ENCODE measurements around the gene PPP1CA.

PPP1CA gene

DNA sequence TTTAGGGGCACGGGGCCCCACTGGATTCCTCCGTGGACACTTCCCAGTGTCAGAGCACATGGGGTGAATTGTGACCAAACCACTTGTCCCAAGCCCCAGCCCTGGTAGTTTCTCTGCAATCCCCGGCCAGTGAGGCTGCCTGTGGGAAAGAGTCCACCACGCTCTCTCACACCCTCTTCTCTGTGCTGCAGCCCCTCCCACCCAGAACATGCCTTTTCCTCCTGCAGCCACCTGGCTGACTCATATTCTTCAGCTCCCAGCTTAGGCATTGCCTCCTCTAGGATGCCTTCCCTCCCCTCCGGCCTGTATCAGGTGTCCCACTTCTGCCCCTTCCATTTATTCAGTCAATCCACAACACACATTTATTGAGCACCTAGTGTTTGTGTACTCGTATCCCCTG, 21.2 kb upstream of the PPP1CA start:
- DNase-seq (ENCODE audit: low read depth) = no peak
- TF ChIP-seq, protein P1, sequence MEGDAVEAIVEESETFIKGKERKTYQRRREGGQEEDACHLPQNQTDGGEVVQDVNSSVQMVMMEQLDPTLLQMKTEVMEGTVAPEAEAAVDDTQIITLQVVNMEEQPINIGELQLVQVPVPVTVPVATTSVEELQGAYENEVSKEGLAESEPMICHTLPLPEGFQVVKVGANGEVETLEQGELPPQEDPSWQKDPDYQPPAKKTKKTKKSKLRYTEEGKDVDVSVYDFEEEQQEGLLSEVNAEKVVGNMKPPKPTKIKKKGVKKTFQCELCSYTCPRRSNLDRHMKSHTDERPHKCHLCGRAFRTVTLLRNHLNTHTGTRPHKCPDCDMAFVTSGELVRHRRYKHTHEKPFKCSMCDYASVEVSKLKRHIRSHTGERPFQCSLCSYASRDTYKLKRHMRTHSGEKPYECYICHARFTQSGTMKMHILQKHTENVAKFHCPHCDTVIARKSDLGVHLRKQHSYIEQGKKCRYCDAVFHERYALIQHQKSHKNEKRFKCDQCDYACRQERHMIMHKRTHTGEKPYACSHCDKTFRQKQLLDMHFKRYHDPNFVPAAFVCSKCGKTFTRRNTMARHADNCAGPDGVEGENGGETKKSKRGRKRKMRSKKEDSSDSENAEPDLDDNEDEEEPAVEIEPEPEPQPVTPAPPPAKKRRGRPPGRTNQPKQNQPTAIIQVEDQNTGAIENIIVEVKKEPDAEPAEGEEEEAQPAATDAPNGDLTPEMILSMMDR (IDR thresholded peaks at IDR 0.05; ENCODE audit: low read depth, low read length, missing control alignments) = no peak
- in situ Hi-C loops (cut with HindIII; ENCODE audit: low sequenced_read_pairs) = no loop called here
- H3K4me3 ChIP-seq (ENCODE audit: low read depth, low read length) = no peak overlapping the region

DNA sequence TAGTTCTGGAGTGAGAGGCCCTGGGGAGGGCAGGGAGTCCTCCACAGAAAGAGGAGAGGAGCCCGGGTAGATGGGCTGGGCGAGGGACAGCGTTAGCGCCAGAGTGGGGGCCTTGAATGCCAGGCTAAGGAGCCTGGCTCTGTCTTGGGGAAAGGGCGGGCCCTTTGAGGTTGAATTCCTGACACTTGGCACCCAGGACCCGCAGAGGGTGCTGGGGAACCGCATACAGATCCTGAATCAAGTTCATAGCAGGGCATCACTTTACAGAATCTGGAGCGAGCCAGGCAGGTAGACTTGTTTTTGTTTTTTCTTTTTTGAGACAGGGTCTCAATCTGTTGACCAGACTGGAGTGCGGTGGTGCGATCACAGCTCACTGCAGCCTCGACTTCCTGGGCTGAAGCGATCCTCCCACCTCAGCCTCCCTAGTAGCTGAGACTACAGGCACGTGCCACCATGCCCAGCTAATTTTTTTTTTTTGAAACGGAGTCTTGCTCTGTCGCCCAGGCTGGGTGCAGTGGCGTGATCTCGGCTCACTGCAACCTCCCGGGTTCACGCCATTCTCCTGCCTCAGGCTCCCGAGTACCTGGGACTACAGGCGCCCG, 19.9 kb upstream of the PPP1CA start:
- TF ChIP-seq, protein P1 (IDR thresholded peaks at IDR 0.05; ENCODE audit: low read depth, low read length, missing control alignments) = no peak
- in situ Hi-C loops (cut with HindIII; ENCODE audit: low sequenced_read_pairs) = no loop called here
- peak overlapping the region; percentile 24 for H3K4me3 ChIP-seq (ENCODE audit: low read depth, low read length)

GRCh38 chr11:67420646-67421429, 19.2 kb upstream of the PPP1CA start:
- in situ Hi-C loops (cut with HindIII; ENCODE audit: low sequenced_read_pairs) = no loop called here
- DNase-seq (ENCODE audit: low read depth) = peak; percentile 66
- TF ChIP-seq, protein P1 (IDR thresholded peaks at IDR 0.05; ENCODE audit: low read depth, low read length, missing control alignments) = no peak

More for the DNA sequence above, 19.9 kb upstream of the PPP1CA start:
- no peak for DNase-seq (ENCODE audit: low read depth)

GRCh38 chr11:67420147-67420645, 18.5 kb upstream of the PPP1CA start:
- no peak for DNase-seq (ENCODE audit: low read depth)
- in situ Hi-C loops (cut with HindIII; ENCODE audit: low sequenced_read_pairs) = no loop called here
- peak overlapping the region; percentile 24 for H3K4me3 ChIP-seq (ENCODE audit: low read depth, low read length)
- TF ChIP-seq, protein P1 (IDR thresholded peaks at IDR 0.05; ENCODE audit: low read depth, low read length, missing control alignments) = no peak

More at GRCh38 chr11:67420646-67421429, 19.2 kb upstream of the PPP1CA start:
- H3K4me3 ChIP-seq (ENCODE audit: low read depth, low read length) = peak overlapping the region; percentile 24

DNA sequence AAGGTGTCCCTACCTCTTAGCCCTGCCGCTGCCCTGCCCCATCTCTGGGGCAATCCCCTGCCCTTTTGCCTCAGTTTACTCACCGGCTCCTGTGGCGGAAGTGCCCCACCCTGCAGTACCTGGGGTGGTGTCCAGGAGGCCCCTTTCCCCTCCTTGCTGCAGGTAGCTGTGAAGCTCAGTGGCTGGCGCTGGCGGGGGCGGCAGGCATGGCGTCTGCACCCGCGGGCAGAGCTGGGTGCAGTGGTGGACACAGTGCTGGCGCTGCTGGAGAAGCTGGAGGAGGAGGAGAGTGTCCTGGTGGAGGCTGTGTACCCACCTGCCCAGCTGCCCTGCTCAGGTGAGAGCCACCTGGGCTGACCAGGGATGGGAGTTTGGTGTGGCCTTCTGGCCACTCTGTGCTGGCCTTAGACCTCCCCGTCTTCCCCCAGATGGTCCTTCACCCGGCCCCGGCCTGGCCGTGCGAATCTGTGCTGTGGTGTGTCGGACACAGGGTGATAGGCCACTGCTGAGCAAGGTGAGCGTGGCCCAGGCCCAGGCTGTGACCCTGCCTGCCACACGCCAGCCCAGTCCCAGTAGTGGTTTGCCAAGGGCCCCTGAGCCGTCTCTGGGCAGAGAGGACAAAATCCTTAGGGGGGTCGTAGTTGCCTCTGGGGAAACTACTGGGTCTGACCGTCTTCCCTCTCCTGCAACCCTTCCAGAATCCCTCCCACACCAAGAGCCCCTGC, 17.8 kb upstream of the PPP1CA start:
- TF ChIP-seq, protein P1 (IDR thresholded peaks at IDR 0.05; ENCODE audit: low read depth, low read length, missing control alignments) = no peak
- no peak overlapping the region for H3K4me3 ChIP-seq (ENCODE audit: low read depth, low read length)
- DNase-seq (ENCODE audit: low read depth) = no peak
- in situ Hi-C loops (cut with HindIII; ENCODE audit: low sequenced_read_pairs) = no loop called here

Measured in astrocyte of the cerebellum (primary cell).